Ovary (tissue), 9 donors: ENCODE data around the gene MAP7. TPM values are rescaled to one million over a fixed set of nuclear protein-coding genes. Genes with fewer than 3 reads are reported as not detected.

Experiments
- DNase-seq, 5 donors: peaks; one replicate each; pipeline ENCODE4 v3.0.0-alpha.2; 2019 to 2020
- H3K27ac ChIP-seq, 2 donors: fragments of 200-600 bp; one replicate each; pipeline versions ENCODE4 v1.5.1 to v1.8.0; 2019 to 2022
- H3K27me3 ChIP-seq: fragments of 200-600 bp; one replicate; pipeline ENCODE4 v1.8.0; 2022
- H3K36me3 ChIP-seq: fragments of 200-600 bp; sonication (generic); one replicate; pipeline ENCODE4 v1.5.1; 2019
- H3K4me1 ChIP-seq: one replicate; pipeline ENCODE4 v1.8.1; 2013; ENCODE audit warnings: mild to moderate bottlenecking, moderate library complexity; ENCODE audit not compliant: insufficient read depth
- H3K4me3 ChIP-seq: fragments of 200-600 bp; sonication (generic); one replicate; pipeline ENCODE4 v1.5.1; 2017
- H3K9me3 ChIP-seq, 2 donors: fragments of 200-600 bp in 1 of 2; sonication (generic) in 1 of 2; one replicate each; pipeline versions ENCODE4 v1.5.1 to v1.8.1; 2013 to 2019; ENCODE audit warnings: mild to moderate bottlenecking in 1 of 2, moderate library complexity in 1 of 2
- CTCF ChIP-seq, 3 donors: fragments of 450-650 bp in 2 of 3; fragments of 200-600 bp in 1 of 3; IDR thresholded peaks; one replicate each; pipeline versions ENCODE4 v1.5.1 to v1.8.0; 2016 to 2022; ENCODE audit warnings: antibody characterized with exemption in 3 of 3, mild to moderate bottlenecking in 1 of 3
- EP300 ChIP-seq: sonication (generic); formaldehyde crosslinking; IDR thresholded peaks from one replicate; pipeline ENCODE4 v1.6.1; 2017; ENCODE audit warnings: antibody characterized with exemption
- POLR2A ChIP-seq: fragments of 450-650 bp; IDR thresholded peaks from one replicate; pipeline ENCODE4 v1.6.1; 2017; ENCODE audit warnings: antibody characterized with exemption, mild to moderate bottlenecking, moderate library complexity
- WGBS, 3 donors: extraction: QIAGEN DNeasy Blood & Tissue Kit in 1 of 3; methylation state at CpG; one replicate each; pipeline versions ENCODE4 v1.1.5 to v1.1.7; 2013 to 2017; 5-methylcytosine and 5-hydroxymethylcytosine counted together
- intact Hi-C, 4 donors: fragments of 100-400 bp; cut with DNase I; formaldehyde crosslinking; loops; one replicate each; pipeline versions ENCODE4 v1.11.0 to v1.15.1; 2022 to 2023
- polyA plus RNA-seq, 2 donors: library from polyadenylated mRNA; stranded (reverse); fragments of 200-250 nt in 1 of 2; fragments of 350-450 nt in 1 of 2; fragmentation: Illumina TruSeq in 1 of 2; extraction: RNeasy Lipid Tissue Mini Kit (QIAGEN cat#74804) in 1 of 2; gene quantifications; one replicate each; pipeline ENCODE4 v1.2.3, GENCODE V29; 2013 to 2014
- total RNA-seq, 7 donors: library from RNA; depleted of rRNA in 2 of 7; stranded (reverse); fragments of >200 nt in 2 of 7; fragmentation: NEBNext Ultra II Directional in 3 of 7; extraction: Animal tissue kit (Norgen Biotek cat#: 25700) in 3 of 7; gene quantifications; one replicate each; pipeline versions ENCODE4 v1.1.0 to v1.2.4, GENCODE V29; 2016 to 2023
- donor health status: DM: no; HTN: no; CAD: no; lungs with moderate emphysema.
- donor health status: DM: no; HTN: no; CAD: no.
- donor health status: Bipolar disorder and iron deficiency.
- donor health status: DM: yes; HTN: yes; CAD: no.
- donor health status: DM: no; HTN: no; CAD: no.
- donor health status: DM: yes; HTN: yes; CAD: no.

Gene MAP7
- total and polyA plus RNA-seq, 9 donors, result 1.2 to 13.0 (median 3.6) TPM

- intact Hi-C loops, result no loop called here
- H3K36me3 ChIP-seq, result no peaks in the 10 kb centered on the region
- H3K27me3 ChIP-seq, result no peaks in the 10 kb centered on the region
- TF ChIP-seq EP300 (no peak), CTCF (IDR thresholded peaks at IDR 0.05) (no peak), POLR2A (no peak)
- WGBS, 3 donors, result 90 to 95% (median 93%) methylated on average over 3 of the region's 3 CpGs
- no peak for DNase-seq
- H3K4me1 ChIP-seq, result no peaks in the 10 kb centered on the region
- H3K9me3 ChIP-seq, result no peaks in the 10 kb centered on the region
- no peak overlapping the region for H3K4me3 ChIP-seq
- H3K27ac ChIP-seq, result no peak overlapping the region
Observed at GRCh38 chr6:136341367-136341766, 208.9 kb downstream of the MAP7 start.

- intact Hi-C loops, result no loop called here
- Histone ChIP-seq H3K9me3 (no peaks in the 10 kb centered on the region), H3K4me1 (peaks cover 3% of the 10 kb centered on the region), H3K27ac (no peak overlapping the region), H3K36me3 (no peaks in the 10 kb centered on the region), H3K4me3 (no peak overlapping the region), H3K27me3 (no peaks in the 10 kb centered on the region)
- TF ChIP-seq EP300 (no peak), CTCF (IDR thresholded peaks at IDR 0.05) (no peak), POLR2A (no peak)
- DNase-seq, result no peak
- whole genome bisulfite sequencing, 3 donors, result 85 to 90% (median 90%) methylated on average over 4 of the region's 4 CpGs
Observed at GRCh38 chr6:136338486-136338885, 211.7 kb downstream of the MAP7 start.

- H3K4me3 ChIP-seq, result no peak overlapping the region
- WGBS, 3 donors, result 79 to 89% (median 81%) methylated on average over 3 of the region's 3 CpGs
Observed at GRCh38 chr6:136337606-136338005, 212.6 kb downstream of the MAP7 start.

GRCh38 chr6:136337121-136337520 lies 213.1 kb downstream of the MAP7 start:
- no peaks in the 10 kb centered on the region for H3K27me3 ChIP-seq
- no peak for TF ChIP-seq POLR2A
- no peak for TF ChIP-seq CTCF (IDR thresholded peaks at IDR 0.05)
- TF ChIP-seq EP300, result no peak
- H3K27ac ChIP-seq, result no peak overlapping the region
- intact Hi-C loops, result no loop called here
- peaks cover 3% of the 10 kb centered on the region for H3K4me1 ChIP-seq
- DNase-seq, result no peak
- H3K4me3 ChIP-seq, result no peak overlapping the region
- H3K9me3 ChIP-seq, result no peaks in the 10 kb centered on the region
- WGBS, 3 donors, result 37 to 39% (median 38%) methylated on average over 3 of the region's 3 CpGs
- no peaks in the 10 kb centered on the region for H3K36me3 ChIP-seq

More at GRCh38 chr6:136337606-136338005, 212.6 kb downstream of the MAP7 start:
- TF ChIP-seq EP300 (no peak), POLR2A (no peak), CTCF (IDR thresholded peaks at IDR 0.05) (no peak)
- DNase-seq, result no peak
- no peaks in the 10 kb centered on the region for H3K27me3 ChIP-seq
- H3K4me1 ChIP-seq, result peaks cover 3% of the 10 kb centered on the region
- H3K27ac ChIP-seq, result no peak overlapping the region
- no peaks in the 10 kb centered on the region for H3K36me3 ChIP-seq
- no peaks in the 10 kb centered on the region for H3K9me3 ChIP-seq
- intact Hi-C loops, result no loop called here
